ENCODE data around the gene COLQ.
"Not testable (repeated sequence)": the region's sequence is repeated elsewhere in the genome, so short reads cannot be mapped to it uniquely, and the experiment has no call there.

COLQ gene

DNA sequence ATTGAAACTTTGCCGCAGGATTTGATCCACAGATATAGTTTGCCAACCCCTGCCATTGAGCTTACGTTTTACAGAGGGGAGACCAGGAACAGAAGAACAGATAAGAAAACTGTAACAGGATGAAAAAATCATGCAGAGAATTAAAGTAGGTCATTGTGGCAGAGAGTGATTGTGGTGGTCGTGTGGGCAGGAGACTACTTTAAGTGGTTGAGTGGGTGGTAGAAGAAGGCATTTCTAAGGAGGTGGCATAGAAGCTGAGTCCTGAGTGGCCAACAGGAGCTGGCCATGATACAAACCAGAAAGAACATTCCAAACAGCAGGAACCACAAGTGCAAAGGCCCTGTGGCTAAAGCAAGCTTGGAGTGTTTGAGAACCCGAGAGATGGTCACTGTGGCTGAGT, 34.5 kb downstream of the COLQ start:
- no peak for DNase-seq

DNA sequence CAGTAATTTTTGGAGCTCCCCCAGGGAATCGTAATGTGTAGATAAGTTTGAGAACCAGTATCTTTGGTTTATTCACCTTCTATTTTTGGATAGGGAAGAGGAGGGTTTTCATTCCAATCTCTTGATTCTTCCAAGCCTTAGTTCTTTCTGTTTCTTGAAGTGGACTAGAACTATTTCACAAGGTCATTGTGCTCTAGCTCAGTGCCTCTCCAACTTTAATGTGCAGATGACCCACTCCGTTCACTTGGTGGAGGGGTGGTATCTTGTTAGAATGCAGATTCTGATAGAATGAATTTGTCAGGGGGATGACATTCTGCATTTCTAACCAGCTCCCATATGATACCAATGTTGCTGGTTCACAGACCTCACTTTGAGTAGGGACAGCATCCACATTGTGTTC, 35.5 kb downstream of the COLQ start:
- DNase-seq: no peak

DNA sequence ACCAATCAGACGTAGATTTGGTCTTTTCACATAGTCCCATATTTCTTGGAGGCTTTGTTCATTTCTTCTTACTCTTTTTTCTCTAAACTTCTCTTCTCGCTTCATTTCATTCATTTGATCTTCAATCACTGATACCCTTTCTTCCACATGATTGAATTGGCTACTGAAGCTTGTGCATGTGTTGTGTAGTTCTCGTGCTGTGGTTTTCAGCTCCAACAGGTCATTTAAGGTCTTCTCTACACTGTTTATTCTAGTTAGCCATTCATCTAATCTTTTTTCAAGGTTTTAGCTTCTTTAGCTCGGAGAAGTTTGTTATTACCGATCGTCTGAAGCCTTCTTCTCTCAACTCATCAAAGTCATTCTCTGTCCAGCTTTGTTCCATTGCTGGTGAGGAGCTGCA, 37.0 kb downstream of the COLQ start:
- not testable (repeated sequence) for DNase-seq

DNA sequence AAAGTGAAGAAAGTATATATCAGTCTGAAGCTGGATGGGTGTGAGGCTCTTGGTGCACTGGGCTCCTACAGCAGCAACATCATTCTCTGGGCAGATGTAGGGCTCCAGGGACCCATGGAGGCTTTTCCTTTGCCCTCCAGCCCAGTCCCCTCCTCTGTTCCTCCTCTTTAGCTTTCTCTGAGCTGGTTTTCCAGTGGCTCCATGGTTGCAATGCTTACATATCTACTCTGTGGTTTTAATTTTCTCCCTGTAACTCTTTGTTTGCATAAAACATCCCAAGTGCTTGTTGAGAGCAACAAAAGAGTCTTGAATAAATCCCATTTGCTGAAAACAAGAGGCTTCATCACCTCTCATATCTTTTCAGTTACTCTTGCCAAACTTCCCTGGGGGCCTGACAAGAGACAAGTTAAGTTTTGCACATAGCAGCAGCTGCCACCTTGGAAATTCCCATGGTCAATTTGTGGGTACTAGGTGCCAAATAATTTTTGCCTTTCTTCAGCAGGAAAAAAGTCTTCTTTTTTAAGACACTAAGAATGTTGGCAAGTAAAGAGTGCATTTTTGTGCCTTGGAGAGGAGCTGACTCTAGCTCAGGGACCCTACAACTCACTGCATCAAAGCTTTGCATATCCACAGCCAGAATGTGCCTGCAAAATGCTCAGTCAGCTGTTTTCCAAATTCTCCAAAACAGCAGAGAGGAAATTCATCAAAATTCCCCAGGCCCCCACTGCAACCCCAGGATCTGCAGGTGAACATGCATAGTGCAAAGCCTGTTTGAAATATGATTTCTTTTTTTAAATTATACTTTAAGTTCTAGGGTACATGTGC, 41.9 kb downstream of the COLQ start:
- DNase-seq: no peak

DNA sequence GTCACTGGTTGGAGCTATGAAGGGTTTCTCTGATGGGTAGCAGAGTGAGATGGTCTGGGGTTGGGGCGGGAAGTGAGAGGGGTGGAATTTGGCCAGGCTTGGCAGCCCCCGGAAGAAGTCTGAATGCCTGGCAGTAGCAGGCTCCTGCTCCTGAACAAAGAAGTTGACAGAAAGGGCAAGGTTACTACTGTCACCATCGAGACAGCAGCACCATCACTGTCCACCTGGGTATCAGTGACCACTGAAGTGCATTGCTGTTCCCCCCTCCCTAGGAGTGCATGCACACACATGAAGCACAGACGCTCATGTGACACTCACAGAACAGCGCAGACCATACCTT, 42.9 kb downstream of the COLQ start:
- no peak for DNase-seq

DNA sequence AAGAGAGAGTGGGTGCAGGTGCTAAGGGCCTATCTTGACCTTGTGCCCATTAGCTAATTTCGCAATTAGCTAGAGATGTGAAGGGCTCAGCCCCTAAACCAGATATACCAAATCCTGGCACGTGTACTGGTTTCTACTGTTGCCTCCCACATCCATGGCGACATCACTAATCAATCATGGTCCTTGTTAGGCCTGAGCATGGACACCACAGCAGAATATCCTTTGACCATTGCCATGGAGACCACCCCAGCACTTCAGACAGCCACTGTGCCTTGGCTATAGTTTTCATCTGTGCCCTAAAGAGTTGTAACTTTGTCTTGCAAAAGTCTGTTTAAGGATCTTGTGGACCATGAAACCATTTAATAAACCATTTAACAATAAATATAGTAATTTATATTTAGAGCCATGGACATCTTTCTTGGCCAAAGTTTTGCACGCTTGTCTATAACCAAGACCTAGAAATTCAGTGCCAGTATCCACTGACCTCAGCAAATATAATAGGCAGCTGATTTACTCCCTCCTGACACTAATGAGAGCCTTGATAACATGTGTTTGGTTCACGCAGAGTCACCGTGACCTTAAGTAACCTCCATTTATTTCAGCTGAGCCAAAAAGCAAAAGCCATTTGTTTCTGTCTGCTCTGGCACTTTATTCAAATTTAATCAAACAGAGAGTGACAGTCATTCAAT, 43.4 kb downstream of the COLQ start:
- no peak for DNase-seq

DNA sequence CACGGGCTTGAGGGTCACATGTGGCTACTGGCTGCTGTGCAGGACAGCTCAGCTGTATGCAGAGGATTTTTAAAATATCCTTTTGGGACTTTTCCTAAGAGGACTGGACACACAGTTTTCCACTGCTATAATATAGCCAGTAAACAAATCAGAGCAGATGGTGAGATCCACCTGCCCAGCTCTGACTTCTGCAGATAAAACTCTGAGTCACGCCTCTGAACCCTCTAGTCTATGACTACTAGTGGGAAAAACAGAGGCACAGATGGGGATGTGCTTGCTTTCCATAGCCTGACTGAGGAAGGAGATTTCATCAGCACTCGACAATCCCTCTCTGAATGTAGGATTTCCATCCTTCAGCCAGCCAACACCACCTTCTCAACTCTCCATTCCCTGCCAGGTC, 45.1 kb downstream of the COLQ start:
- DNase-seq: no peak

DNA sequence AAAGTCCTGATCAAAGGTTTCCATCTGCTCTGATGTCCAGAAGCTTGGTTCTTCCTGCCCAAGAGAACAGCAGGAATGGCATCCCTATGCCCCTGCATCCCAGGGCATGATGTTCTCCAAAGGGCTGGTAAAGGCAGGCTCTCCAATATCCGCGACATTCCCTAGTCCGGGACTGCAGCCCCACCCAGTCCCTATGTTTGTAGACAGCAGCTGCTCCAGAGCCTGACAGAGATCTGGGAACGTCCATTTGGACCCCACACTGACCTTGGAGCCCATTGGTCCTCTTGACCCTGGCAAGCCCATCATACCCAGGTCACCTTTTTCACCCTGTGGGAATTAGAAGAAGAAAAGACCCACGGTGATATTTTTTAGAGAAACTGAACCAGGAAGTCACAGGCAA, 46.3 kb downstream of the COLQ start:
- DNase-seq: no peak

DNA sequence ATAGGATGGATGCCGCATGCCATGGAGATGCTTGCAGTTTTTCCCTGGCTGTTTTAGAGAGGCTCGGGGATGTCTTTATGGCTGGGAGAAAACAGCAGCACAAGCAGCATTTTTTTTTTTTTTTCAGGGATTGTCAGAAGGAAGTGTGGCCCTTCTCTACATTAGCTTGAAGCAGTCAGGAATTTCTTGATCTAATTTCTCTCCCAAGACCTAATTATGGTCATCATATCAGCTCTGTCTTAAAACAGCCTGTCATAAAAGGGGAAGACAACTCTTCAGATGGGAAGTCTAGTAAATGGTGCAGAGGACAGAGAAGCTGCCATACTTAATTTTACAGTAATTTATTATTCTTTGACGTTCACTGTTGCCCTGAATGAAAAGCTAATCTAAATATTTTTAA, 49.6 kb downstream of the COLQ start:
- no peak for DNase-seq

DNA sequence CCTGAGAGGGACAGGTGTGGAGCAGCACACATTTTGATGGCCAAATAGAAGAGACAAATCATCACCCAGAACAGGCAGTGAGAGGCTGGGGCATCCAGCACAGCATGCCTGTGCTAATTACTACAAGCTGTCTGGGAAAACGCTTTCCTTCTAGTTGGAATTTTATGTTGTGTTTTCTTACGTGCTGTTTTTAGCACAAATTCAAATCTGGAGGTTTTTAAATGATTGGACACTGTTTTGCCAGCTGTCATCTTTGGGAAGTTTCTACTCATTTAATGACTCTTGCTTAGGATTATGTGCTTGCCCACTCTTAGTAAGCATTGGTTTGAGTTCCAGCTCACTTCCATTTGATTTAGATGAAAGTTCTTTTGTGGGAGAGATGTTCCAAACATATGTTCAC, 50.7 kb downstream of the COLQ start:
- DNase-seq: no peak

DNA sequence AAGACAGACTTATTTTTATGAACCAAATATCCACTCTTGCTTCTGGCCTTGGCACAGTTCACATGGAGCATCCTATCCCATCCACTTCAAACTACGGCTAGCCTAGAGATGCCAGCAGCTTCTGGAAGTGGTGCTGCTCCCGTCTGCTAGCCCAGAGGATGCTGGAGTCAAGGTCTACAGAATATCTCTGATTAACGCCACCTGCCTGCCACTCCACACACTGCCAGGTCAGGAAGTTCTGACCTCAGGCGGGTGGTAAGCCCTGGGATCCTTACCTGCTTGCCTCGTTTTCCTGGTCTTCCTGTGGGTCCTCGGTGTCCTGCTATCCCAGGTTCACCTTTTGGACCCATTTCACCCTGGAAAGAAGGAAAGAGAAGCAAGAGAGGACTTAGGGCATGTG, 51.2 kb downstream of the COLQ start:
- no peak for DNase-seq

DNA sequence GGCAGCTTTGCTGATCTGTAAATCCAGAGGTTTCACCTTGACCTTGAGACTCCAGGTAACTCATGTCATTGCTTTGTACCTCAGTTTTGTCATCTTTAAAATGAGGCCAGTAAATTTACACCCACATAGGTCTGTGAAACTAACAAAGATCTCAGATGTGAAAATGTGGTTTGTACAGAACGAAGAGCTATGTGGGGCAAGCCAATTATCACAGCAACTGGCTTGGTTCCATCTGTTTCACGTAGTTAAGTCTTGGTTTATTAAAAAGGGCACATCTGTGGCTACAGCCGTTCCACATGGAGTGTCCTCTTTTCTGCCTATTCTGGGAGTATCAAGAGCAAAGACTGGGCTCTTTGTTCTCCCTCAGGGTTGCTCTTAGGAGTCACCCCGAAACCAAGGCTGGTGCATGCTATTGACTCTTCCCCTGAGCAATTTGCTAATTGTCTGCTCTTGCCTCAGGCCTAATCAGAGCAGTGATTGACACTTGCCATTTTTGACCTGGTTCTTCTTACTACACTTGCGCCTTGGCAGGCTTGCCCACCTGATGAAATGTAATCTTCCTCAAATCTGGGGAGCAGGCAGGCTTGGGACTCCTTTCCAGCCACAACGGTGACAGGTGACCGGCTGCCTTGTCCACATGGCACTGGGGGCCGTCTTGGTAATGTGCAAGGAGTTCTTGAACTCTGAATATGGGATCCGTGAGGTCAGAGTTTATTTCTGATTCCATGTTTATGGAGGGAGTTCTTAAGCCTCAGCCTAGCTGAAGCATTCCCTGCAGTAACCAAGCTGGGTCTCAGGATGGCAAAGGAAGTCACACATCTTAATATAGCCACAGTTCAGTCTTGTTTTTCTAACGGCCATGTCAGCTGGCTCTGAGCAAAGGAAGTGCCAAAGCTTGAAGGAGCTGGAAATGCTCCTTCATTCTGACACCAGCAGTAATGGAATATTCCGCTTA, 54.0 kb downstream of the COLQ start:
- no peak for DNase-seq

DNA sequence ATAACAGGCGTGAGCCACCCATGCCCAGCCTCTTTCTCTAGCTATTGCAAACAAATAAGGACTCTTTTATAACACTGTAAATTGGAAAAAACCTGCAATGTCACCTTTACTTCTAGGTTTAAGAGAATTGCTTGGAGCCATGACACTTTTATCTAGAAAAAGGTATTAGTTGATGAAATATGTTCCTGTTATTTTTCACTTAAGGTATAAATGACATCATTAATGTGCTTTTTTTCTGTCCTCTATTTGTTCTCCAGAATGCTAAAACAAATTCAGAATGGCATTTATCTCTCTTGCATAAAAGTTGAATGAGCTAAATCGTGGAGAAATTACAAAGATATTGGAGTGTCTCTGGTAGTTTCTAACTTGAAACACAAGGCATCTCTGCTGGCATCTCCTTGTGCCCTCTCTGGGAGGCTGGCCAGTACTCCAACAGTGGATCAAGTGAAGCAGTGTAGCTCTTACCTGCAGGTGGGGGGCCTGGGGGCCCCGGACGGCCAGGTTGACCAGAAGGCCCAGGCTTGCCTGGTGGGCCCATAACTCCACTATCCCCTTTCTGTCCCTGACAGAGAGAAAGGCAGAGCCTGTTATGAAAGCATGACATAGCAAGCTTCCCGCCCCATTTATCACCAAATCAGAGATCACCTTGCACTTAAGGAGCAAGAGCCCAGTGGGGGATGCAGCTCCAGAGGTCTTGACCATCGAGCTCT, 55.5 kb downstream of the COLQ start:
- DNase-seq: no peak

DNA sequence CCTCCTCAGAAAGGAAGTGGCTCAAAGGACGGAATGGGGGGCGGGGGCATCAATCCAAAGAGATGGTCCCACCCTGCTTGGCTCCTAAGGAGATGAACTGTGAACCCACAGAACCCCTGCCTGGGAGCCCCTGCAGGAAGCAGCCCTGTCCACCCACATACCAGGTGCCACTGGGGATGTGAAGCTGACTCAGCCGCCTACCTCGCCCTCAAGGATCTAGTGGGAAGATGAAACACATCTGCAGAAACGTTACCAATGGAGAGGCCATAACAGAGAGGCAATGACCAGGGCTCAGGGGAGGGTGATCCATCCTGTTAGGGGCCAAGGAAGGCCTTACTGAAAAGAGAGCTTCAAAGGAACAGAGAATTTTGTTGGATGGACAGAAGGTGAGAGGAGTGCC, 59.1 kb downstream of the COLQ start:
- DNase-seq: no peak

DNA sequence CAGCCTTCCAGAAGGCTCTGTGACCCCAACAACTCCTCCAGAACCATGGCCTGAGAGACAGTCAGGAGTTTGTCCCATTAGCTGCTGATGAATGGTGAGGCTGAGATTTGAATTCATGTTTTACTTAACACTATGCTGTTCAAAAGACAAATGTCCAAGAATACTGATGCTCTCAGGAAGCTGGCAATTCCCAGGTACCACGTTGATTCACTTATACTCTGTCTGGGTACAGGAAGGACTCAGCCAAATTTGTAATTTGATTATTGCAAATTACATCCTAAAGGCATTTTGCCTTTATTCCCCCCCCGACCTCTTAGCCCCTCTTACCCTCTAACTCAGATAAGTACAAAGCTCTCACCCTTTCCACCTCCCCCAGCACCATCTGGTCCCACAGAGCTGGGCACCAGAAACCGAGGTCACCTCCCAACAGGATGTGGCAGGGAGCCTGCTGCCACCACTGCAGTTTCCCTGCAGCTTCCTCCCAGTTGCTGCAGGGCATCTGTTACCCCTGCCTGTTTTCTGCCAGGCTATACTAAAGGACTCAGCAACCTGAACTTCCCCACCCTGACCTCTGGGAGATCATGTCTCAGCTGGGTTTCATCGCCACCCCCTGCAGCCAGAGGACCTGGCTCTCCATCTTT, 60.5 kb downstream of the COLQ start:
- DNase-seq: no peak

DNA sequence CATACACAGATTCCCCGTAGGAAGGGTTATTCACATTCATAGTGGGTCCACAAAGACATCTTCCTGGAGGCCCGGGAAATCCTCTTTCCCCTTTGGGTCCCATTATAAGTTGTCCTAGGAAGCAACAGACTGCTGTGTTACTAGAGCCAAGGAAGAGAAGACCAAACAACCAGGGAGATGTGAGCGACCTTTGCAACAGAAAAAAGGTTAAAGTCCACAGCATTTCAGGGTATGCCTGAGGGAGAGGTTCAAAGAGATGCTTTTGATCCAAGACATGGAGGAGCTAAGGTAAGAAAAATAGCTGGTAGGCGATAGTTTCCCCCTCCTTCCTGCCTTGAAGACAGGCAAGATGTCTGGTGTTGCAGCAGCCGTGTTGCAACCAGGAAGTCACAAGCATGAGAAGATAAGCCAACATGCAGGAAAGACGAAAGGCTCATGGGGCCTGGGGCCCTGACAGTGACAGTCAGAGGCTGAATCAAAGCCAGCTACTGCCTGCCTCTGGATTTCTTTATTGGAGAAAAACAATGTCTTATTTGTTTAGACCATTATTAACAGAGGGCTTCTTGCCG, 63.2 kb downstream of the COLQ start:
- no peak for DNase-seq

DNA sequence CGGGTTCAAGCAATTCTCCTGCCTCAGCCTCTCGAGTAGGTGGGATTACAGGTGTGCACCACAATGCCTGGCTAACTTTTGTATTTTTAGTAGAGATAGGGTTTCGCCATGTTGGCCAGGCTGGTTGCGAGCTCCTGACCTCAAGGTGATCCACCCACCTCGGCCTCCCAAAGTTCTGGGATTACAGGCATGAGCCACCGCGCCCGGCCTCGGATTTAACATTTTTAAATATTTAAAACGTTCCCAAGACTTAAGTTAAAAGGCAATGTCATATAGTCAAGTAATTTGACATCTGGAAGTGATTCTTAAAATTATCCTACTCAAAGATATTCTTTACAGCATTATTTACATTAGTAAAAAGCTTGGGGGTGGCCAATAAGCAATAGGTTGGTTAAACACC, 64.6 kb downstream of the COLQ start:
- not testable (repeated sequence) for DNase-seq

DNA sequence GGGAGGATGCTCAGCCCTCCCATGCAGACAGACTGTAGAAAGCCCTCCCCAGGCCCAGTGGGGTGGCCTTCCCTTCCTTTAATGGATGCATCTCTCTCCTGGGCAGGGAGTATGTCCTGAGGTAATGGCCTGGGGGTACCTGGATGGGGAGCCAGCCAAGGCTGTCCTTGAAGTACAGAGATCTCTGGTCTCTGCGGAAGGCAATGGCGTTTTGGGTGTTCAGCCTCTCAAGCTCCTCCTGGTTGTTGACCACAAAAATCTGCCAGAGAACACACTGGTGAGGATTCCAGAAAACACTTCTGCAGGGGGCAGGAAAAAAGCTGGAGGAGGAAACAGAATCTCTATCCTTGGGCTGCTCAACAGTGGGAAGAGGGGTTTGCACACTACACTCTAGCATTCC, 65.2 kb downstream of the COLQ start:
- DNase-seq: no peak

DNA sequence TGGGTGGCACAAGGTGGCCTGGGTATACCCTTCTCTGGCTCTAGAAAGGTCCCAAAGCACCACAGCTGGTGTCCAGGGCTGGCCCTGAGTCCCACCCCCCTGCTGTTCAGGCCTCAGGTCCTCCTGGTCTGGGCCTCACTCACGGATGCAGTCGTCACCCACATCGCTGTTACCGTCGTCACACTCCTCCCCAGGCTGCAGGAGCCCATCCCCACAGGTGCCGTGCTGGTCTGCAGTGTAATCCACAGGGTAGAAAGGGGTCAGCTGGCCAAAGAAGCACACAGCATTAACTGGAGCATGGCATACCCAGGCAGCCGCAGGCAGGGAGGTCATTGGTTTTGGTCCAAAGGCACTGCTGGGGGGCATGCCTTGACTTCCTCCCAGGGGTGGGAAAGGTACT, 65.8 kb downstream of the COLQ start:
- DNase-seq: no peak

DNA sequence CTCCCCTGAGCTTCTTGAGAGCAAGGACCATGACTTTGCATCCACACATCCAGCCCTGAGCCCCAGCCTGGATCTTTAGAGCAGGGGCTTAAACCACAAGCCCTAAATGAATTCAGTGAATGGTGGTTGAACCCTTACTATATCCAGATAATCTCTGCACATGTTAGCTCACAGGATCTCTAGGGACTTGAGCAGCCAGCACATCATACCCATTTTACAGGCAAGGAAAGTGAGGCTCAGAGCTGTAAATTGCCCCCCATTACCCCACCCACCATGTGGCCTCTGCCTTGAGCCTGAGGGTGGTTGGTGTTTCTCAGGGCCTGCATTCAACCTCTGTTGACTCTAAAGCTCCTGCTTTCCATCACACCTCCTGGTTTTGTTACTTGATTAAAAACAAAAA, 66.5 kb downstream of the COLQ start:
- DNase-seq: no peak

DNA sequence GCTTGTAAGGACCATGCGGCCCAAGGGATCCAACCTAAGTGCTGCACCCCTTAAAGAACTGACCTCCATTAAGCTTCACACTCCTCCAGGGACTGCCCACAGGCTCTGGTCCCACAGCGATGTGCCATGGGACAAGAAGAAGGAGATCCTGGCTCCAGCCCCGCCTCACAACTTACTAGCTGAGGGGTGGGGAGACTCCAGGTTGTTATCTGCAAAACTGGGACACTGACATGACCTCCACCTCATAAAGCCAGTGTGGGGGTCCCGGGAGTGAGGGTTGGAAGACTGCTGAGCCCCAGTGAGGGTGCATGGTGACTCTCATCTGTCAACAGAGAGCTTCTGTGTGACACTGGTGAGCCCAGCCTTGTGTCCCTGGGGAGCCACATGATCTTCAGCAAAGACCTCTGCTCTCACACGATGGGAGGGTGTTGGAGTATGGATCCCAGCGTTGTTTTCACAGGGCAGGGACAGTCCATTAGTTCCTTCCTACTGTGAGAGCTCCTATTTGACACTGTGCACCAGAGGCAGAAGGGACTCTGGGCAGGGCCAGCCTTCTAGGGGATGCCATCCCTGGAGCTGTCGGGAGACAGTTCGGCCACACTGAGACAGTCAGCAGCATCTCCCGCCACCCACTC, 67.4 kb downstream of the COLQ start:
- no peak for DNase-seq

DNA sequence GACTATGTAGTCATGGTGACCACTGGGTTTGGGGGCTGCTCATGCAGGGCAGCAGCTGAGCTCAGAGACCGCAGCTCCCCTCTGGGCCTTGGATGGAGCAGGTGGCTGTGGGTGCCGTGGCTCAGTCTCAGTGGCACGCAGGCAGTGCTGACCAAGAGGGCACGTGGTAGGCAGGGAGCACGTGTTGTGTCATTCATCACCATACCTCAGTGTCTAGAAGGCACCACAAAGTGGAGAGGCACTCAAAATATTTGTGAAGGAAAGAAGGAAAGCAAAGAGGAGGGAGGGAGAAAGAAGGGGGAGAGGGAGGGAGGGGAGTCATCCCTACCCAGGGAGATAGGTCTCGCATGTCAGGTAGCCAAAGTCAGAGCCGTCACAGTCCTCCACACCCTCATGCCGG, 68.0 kb downstream of the COLQ start:
- DNase-seq: no peak

Data from NCI-H1417 treated with DMSO at 0.1 percent for 48 hours (cell line).